HepG2 (cell line): ENCODE measurements around the gene MMP25. TPM values are rescaled to one million over a fixed set of nuclear protein-coding genes. Genes with fewer than 3 reads are reported as not detected.

Experiments
- AKAP8 ChIP-seq: sonication (generic); formaldehyde crosslinking; IDR thresholded peaks from 2 replicates; pipeline ENCODE4 v1.5.1; 2020; ENCODE audit warnings: mild to moderate bottlenecking, missing genetic modification reagents
- ARNT ChIP-seq: fragments of 450-650 bp; IDR thresholded peaks from 2 replicates; pipeline ENCODE4 v1.6.1; 2017
- CENPT ChIP-seq: sonication (generic); formaldehyde crosslinking; IDR thresholded peaks from 2 replicates; pipeline ENCODE4 v1.8.0; 2022; ENCODE audit warnings: low read depth, mild to moderate bottlenecking, moderate library complexity, missing genetic modification reagents
- GABPB1 ChIP-seq: IDR thresholded peaks from 2 replicates; pipeline ENCODE4 v1.6.1; 2016; ENCODE audit warnings: mild to moderate bottlenecking, missing genetic modification reagents, moderate library complexity, missing compliant biosample characterization
- HDAC2 ChIP-seq: sonication (generic); formaldehyde crosslinking; IDR thresholded peaks from 2 replicates; pipeline ENCODE4 v1.4.0; 2020; ENCODE audit warnings: missing genetic modification reagents
- ISX ChIP-seq: sonication (generic); formaldehyde crosslinking; conservative IDR thresholded peaks from 2 replicates; pipeline ENCODE4 v1.5.0; 2020; ENCODE audit warnings: missing genetic modification reagents
- MAFG ChIP-seq: sonication (generic); formaldehyde crosslinking; IDR thresholded peaks from 2 replicates; pipeline ENCODE4 v1.5.1; 2020; ENCODE audit warnings: mild to moderate bottlenecking, missing genetic modification reagents
- MTA1 ChIP-seq: sonication (generic); formaldehyde crosslinking; IDR thresholded peaks from 2 replicates; pipeline ENCODE4 v1.4.0; 2020; ENCODE audit warnings: missing genetic modification reagents, mild to moderate bottlenecking, borderline replicate concordance
- NFIB ChIP-seq: sonication (generic); formaldehyde crosslinking; IDR thresholded peaks from 2 replicates; pipeline ENCODE4 v1.9.0; 2021; ENCODE audit warnings: missing genetic modification reagents, mild to moderate bottlenecking, borderline replicate concordance
- NR2F6 ChIP-seq, 2 experiments: IDR thresholded peaks; 2 replicates each; pipeline ENCODE4 v1.6.1; 2016; ENCODE audit warnings: antibody characterized with exemption in 1 of 2, mild to moderate bottlenecking in 1 of 2
- RORA ChIP-seq: sonication (generic); formaldehyde crosslinking; IDR thresholded peaks from 2 replicates; pipeline ENCODE4 v1.5.0; 2020; ENCODE audit warnings: mild to moderate bottlenecking, missing genetic modification reagents, moderate library complexity
- SMYD3 ChIP-seq: sonication (generic); formaldehyde crosslinking; IDR thresholded peaks from 2 replicates; pipeline ENCODE4 v1.8.1; 2023; ENCODE audit warnings: mild to moderate bottlenecking, missing genetic modification reagents
- SP140L ChIP-seq: sonication (generic); formaldehyde crosslinking; IDR thresholded peaks from 2 replicates; pipeline ENCODE4 v1.4.0; 2020; ENCODE audit warnings: missing genetic modification reagents, borderline replicate concordance
- ZFP62 ChIP-seq: sonication (generic); formaldehyde crosslinking; IDR thresholded peaks from 2 replicates; pipeline ENCODE4 v1.4.0; 2020; ENCODE audit warnings: missing genetic modification reagents
- ZNF367 ChIP-seq: sonication (generic); formaldehyde crosslinking; IDR thresholded peaks from 2 replicates; pipeline ENCODE4 v1.4.0; 2020; ENCODE audit warnings: missing genetic modification reagents, borderline replicate concordance
- ZNF563 ChIP-seq: sonication (generic); formaldehyde crosslinking; IDR thresholded peaks from 2 replicates; pipeline ENCODE4 v1.8.0; 2022; ENCODE audit warnings: mild to moderate bottlenecking, moderate library complexity, missing genetic modification reagents
- ZNF567 ChIP-seq: sonication (generic); formaldehyde crosslinking; IDR thresholded peaks from 2 replicates; pipeline ENCODE4 v1.8.1; 2023; ENCODE audit warnings: mild to moderate bottlenecking, missing genetic modification reagents, borderline replicate concordance
- ZNF619 ChIP-seq: sonication (generic); formaldehyde crosslinking; IDR thresholded peaks from 2 replicates; pipeline ENCODE4 v1.4.0; 2020; ENCODE audit warnings: mild to moderate bottlenecking, missing genetic modification reagents
- ZNF737 ChIP-seq: sonication (generic); formaldehyde crosslinking; IDR thresholded peaks from 2 replicates; pipeline ENCODE4 v1.5.0; 2020; ENCODE audit warnings: missing genetic modification reagents, mild to moderate bottlenecking, borderline replicate concordance
- ZNF776 ChIP-seq: sonication (generic); formaldehyde crosslinking; IDR thresholded peaks from 2 replicates; pipeline ENCODE4 v1.4.0; 2020; ENCODE audit warnings: mild to moderate bottlenecking, missing genetic modification reagents
- polyA plus RNA-seq, 8 experiments: library from polyadenylated mRNA; depleted of rRNA in 3 of 8; stranded (reverse) in 7 of 8; unstranded in 1 of 8; fragments of >200 nt; fragmentation: Illumina TruSeq in 4 of 8; extraction: Trizol in 4 of 8; gene quantifications; 2 replicates each; pipeline versions ENCODE4 v1.2.1 to v1.2.3, GENCODE V29; 2011 to 2016; ENCODE audit warnings: low read depth in 4 of 8, missing spikeins in 1 of 8, mixed read lengths in 1 of 8; ENCODE audit not compliant: insufficient read depth in 1 of 8
- total RNA-seq, 5 experiments: library from RNA; depleted of rRNA; stranded (reverse); fragments of >200 nt; fragmentation: Illumina TruSeq; extraction: Trizol; gene quantifications; 2 replicates each; pipeline ENCODE4 v1.2.3, GENCODE V29; 2016; ENCODE audit warnings: low read depth in 1 of 5
- TF ChIP-seq, protein P1 (sequence below): fragments of 450-650 bp; IDR thresholded peaks from 2 replicates; pipeline ENCODE4 v1.6.1; 2016
- TF ChIP-seq, protein P2 (sequence below): sonication (generic); formaldehyde crosslinking; IDR thresholded peaks from 2 replicates; pipeline ENCODE4 v1.4.0; 2020; ENCODE audit warnings: mild to moderate bottlenecking, low read depth, missing genetic modification reagents
- TF ChIP-seq, protein P3 (sequence below): sonication (generic); formaldehyde crosslinking; IDR thresholded peaks from 2 replicates; pipeline ENCODE4 v1.4.0; 2020; ENCODE audit warnings: missing genetic modification reagents, borderline replicate concordance
- TF ChIP-seq, protein P4 (sequence below): sonication (generic); formaldehyde crosslinking; IDR thresholded peaks from 2 replicates; pipeline ENCODE4 v1.4.0; 2020; ENCODE audit warnings: missing genetic modification reagents

The MMP25 gene
- total and polyA plus RNA-seq, 2 of the 13 experiments (the other 11 are each of a cell fraction or from before 2014, with no cell fraction given), result 0.04 to 0.08 TPM

DNA sequence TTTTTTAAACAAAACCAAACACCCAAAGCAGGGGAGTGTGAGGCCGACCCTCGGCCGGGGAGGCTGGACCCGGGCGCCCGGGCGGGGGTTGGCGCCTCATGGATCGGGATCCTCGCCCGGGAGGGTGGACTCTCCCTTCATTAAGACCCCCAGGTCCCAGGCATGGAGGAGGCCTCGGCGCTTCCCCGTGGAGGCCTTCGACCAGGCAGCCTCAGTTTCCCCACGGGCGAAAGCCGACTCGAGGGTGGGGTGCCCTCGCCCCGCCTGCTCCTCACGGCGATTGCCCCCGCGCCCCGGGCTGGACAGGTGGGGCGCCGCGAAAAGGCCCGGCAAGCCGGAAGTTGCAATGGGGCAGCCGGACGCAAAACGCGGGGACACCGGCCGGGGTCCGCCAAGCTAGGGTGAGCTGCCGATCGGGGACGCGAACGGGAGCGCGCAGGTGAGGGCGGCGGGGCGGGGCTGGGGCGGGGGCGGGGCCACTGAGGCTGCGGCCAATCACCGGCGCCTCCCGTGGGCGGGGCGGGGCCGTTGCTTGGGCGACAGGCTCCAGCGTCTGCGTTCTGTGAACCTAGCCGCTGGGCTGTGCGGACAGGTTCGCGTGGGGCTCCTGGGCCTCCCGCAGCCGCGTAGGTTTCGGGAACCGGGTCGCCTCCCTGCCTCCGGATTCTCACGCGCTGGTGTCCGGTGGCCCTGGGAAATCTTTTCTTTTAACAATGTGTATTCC is 60.0 kb downstream of the MMP25 start (continued):
- TF ChIP-seq ZNF737 (CRISPR knock-in tag), result no peak
- TF ChIP-seq ZFP62 (CRISPR knock-in tag), result no peak
- no peak for TF ChIP-seq CENPT
- TF ChIP-seq MAFG (CRISPR knock-in tag), result no peak
- peak; percentile 88; the same call in 1 of the 2 replicates for TF ChIP-seq ZNF776 (CRISPR knock-in tag)
- no peak for TF ChIP-seq NR2F6 (IDR thresholded peaks at IDR 0.05)
- TF ChIP-seq NR2F6 (CRISPR knock-in tag; IDR thresholded peaks at IDR 0.05), result peak; percentile 69; the same call in 1 of the 2 replicates
- peak; percentile 30; the same call in 1 of the 2 replicates for TF ChIP-seq MTA1
- TF ChIP-seq NFIB (CRISPR knock-in tag), result no peak
- TF ChIP-seq, protein P1, sequence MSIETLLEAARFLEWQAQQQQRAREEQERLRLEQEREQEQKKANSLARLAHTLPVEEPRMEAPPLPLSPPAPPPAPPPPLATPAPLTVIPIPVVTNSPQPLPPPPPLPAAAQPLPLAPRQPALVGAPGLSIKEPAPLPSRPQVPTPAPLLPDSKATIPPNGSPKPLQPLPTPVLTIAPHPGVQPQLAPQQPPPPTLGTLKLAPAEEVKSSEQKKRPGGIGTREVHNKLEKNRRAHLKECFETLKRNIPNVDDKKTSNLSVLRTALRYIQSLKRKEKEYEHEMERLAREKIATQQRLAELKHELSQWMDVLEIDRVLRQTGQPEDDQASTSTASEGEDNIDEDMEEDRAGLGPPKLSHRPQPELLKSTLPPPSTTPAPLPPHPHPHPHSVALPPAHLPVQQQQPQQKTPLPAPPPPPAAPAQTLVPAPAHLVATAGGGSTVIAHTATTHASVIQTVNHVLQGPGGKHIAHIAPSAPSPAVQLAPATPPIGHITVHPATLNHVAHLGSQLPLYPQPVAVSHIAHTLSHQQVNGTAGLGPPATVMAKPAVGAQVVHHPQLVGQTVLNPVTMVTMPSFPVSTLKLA, result no peak
- TF ChIP-seq, protein P2, sequence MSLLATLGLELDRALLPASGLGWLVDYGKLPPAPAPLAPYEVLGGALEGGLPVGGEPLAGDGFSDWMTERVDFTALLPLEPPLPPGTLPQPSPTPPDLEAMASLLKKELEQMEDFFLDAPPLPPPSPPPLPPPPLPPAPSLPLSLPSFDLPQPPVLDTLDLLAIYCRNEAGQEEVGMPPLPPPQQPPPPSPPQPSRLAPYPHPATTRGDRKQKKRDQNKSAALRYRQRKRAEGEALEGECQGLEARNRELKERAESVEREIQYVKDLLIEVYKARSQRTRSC, result no peak
- TF ChIP-seq RORA (CRISPR knock-in tag), result no peak
- no peak for TF ChIP-seq ISX (CRISPR knock-in tag)
- TF ChIP-seq SP140L (CRISPR knock-in tag), result no peak
- no peak for TF ChIP-seq ZNF567
- TF ChIP-seq AKAP8 (CRISPR knock-in tag), result no peak
- TF ChIP-seq, protein P3, sequence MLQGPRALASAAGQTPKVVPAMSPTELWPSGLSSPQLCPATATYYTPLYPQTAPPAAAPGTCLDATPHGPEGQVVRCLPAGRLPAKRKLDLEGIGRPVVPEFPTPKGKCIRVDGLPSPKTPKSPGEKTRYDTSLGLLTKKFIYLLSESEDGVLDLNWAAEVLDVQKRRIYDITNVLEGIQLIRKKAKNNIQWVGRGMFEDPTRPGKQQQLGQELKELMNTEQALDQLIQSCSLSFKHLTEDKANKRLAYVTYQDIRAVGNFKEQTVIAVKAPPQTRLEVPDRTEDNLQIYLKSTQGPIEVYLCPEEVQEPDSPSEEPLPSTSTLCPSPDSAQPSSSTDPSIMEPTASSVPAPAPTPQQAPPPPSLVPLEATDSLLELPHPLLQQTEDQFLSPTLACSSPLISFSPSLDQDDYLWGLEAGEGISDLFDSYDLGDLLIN (CRISPR knock-in tag), result no peak
- TF ChIP-seq GABPB1, result peak; percentile 97
- TF ChIP-seq ARNT, result no peak
- peak; percentile 69; the same call in 1 of the 2 replicates for TF ChIP-seq HDAC2 (CRISPR knock-in tag)
- TF ChIP-seq, protein P4, sequence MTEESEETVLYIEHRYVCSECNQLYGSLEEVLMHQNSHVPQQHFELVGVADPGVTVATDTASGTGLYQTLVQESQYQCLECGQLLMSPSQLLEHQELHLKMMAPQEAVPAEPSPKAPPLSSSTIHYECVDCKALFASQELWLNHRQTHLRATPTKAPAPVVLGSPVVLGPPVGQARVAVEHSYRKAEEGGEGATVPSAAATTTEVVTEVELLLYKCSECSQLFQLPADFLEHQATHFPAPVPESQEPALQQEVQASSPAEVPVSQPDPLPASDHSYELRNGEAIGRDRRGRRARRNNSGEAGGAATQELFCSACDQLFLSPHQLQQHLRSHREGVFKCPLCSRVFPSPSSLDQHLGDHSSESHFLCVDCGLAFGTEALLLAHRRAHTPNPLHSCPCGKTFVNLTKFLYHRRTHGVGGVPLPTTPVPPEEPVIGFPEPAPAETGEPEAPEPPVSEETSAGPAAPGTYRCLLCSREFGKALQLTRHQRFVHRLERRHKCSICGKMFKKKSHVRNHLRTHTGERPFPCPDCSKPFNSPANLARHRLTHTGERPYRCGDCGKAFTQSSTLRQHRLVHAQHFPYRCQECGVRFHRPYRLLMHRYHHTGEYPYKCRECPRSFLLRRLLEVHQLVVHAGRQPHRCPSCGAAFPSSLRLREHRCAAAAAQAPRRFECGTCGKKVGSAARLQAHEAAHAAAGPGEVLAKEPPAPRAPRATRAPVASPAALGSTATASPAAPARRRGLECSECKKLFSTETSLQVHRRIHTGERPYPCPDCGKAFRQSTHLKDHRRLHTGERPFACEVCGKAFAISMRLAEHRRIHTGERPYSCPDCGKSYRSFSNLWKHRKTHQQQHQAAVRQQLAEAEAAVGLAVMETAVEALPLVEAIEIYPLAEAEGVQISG, result peak; percentile 93
- no peak for TF ChIP-seq ZNF619 (CRISPR knock-in tag)
- TF ChIP-seq ZNF367 (CRISPR knock-in tag), result 0 out of 2 replicates have a peak, but pooled peaks have one; percentile 2
- no peak for TF ChIP-seq SMYD3 (CRISPR knock-in tag)
- TF ChIP-seq ZNF563 (CRISPR knock-in tag), result no peak
